Activated CD4-positive, alpha-beta T cell treated with anti-CD3 and anti-CD28 coated beads, Interleukin-2, amount 50 U/mL, for 1 hour (primary cell): ENCODE results near the gene TGM6.

ENCODE experiments used
- DNase-seq: peaks from one replicate; pipeline ENCODE4 v3.0.0-alpha.2; 2020

TGM6 gene

GRCh38 chr20:2459981-2460751 lies 79.5 kb downstream of the TGM6 start:
- DNase-seq = no peak

GRCh38 chr20:2460752-2461424 lies 80.2 kb downstream of the TGM6 start:
- no peak for DNase-seq

- DNase-seq = no peak
Observed at GRCh38 chr20:2462484-2462883, 81.8 kb downstream of the TGM6 start.

- no peak for DNase-seq
Observed at GRCh38 chr20:2463616-2464365, 83.1 kb downstream of the TGM6 start.

GRCh38 chr20:2465100-2465499 lies 84.4 kb downstream of the TGM6 start:
- no peak for DNase-seq

- no peak for DNase-seq
Observed at GRCh38 chr20:2467412-2467811, 86.7 kb downstream of the TGM6 start.

GRCh38 chr20:2468581-2469407 lies 88.1 kb downstream of the TGM6 start:
- DNase-seq = no peak

GRCh38 chr20:2469991-2470422 lies 89.3 kb downstream of the TGM6 start:
- peak; percentile 50 for DNase-seq

- DNase-seq = peak; percentile 95
Observed at GRCh38 chr20:2470423-2471193, 89.9 kb downstream of the TGM6 start, which contains the start of gene SNRPB. Gene SNRPB, minus strand, starts transcription at chr20:2470789. Its CDS starts 99 bp downstream, at chr20:2470690.

GRCh38 chr20:2473516-2473915 lies 92.8 kb downstream of the TGM6 start:
- no peak for DNase-seq

GRCh38 chr20:2475850-2476741 lies 95.4 kb downstream of the TGM6 start:
- DNase-seq = no peak

GRCh38 chr20:2476742-2477615 lies 96.3 kb downstream of the TGM6 start:
- no peak for DNase-seq

- no peak for DNase-seq
Observed at GRCh38 chr20:2480381-2480780, 99.7 kb downstream of the TGM6 start.
